SK-N-SH treated with all-trans-retinoic acid at 6 μM for 48 hours (cell line): Measurements from ENCODE around the gene CRACR2A.

Experiments
- ATAC-seq: fragments of 200-7000 bp; cut with Tn5 transposase; 3 replicates; pipeline ENCODE4 v1.9.1; 2020; ENCODE audit warnings: mild to moderate bottlenecking, moderate library complexity
- BACH2 ChIP-seq: fragments of 250-450 bp; sonication (Bioruptor Pico); IDR thresholded peaks from 2 replicates; pipeline ENCODE4 v1.9.0; 2021; ENCODE audit warnings: mild to moderate bottlenecking, borderline replicate concordance
- CSDC2 ChIP-seq: fragments of 250-450 bp; sonication (Bioruptor Pico); IDR thresholded peaks from 2 replicates; pipeline ENCODE4 v1.5.0; 2020; ENCODE audit warnings: mild to moderate bottlenecking, moderate library complexity
- ESRRG ChIP-seq: fragments of 250-450 bp; sonication (Bioruptor Pico); IDR thresholded peaks from 2 replicates; pipeline ENCODE4 v1.6.1; 2021; ENCODE audit warnings: mild to moderate bottlenecking
- GLIS3 ChIP-seq: fragments of 250-450 bp; sonication (Bioruptor Pico); IDR thresholded peaks from 2 replicates; pipeline ENCODE4 v1.5.0; 2020; ENCODE audit warnings: mild to moderate bottlenecking, moderate library complexity
- ISL1 ChIP-seq: fragments of 250-450 bp; sonication (Bioruptor Pico); IDR thresholded peaks from 2 replicates; pipeline ENCODE4 v2.1.2; 2022; ENCODE audit warnings: mild to moderate bottlenecking, moderate library complexity
- OSR1 ChIP-seq: fragments of 250-450 bp; sonication (Bioruptor Pico); IDR thresholded peaks from 2 replicates; pipeline ENCODE4 v1.8.0; 2022; ENCODE audit warnings: moderate library complexity, mild to moderate bottlenecking, inconsistent platforms
- PPARA ChIP-seq: fragments of 250-450 bp; sonication (Bioruptor Pico); IDR thresholded peaks from 2 replicates; pipeline ENCODE4 v1.5.0; 2020; ENCODE audit warnings: mild to moderate bottlenecking, borderline replicate concordance
- RARB ChIP-seq: fragments of 250-450 bp; sonication (Bioruptor Pico); IDR thresholded peaks from 2 replicates; pipeline ENCODE4 v1.8.0; 2021; ENCODE audit warnings: mild to moderate bottlenecking, moderate library complexity
- SNAI2 ChIP-seq: fragments of 250-450 bp; sonication (Bioruptor Pico); IDR thresholded peaks from 2 replicates; pipeline ENCODE4 v1.5.0; 2020; ENCODE audit warnings: mild to moderate bottlenecking, moderate library complexity
- TOX ChIP-seq: fragments of 250-450 bp; sonication (Bioruptor Pico); IDR thresholded peaks from 2 replicates; pipeline ENCODE4 v1.8.0; 2021; ENCODE audit warnings: mild to moderate bottlenecking, moderate library complexity, borderline replicate concordance
- ZC3H10 ChIP-seq: fragments of 250-450 bp; sonication (Bioruptor Pico); IDR thresholded peaks from 2 replicates; pipeline ENCODE4 v1.5.1; 2021; ENCODE audit warnings: mild to moderate bottlenecking, moderate library complexity
- ZFP3 ChIP-seq: fragments of 250-450 bp; sonication (Bioruptor Pico); IDR thresholded peaks from 2 replicates; pipeline ENCODE4 v1.5.0; 2020; ENCODE audit warnings: mild to moderate bottlenecking, moderate library complexity
- ZFP30 ChIP-seq: fragments of 450-650 bp; formaldehyde crosslinking; IDR thresholded peaks from 2 replicates; pipeline ENCODE4 v1.5.0; 2022; ENCODE audit warnings: mild to moderate bottlenecking, moderate library complexity
- ZNF565 ChIP-seq: fragments of 450-650 bp; formaldehyde crosslinking; conservative IDR thresholded peaks from 2 replicates; pipeline ENCODE4 v1.5.0; 2020; ENCODE audit warnings: low read depth, mild to moderate bottlenecking, moderate library complexity
- ZNF70 ChIP-seq: fragments of 450-650 bp; formaldehyde crosslinking; IDR thresholded peaks from 2 replicates; pipeline ENCODE4 v1.5.0; 2020; ENCODE audit warnings: mild to moderate bottlenecking, moderate library complexity
- ZNF8 ChIP-seq: fragments of 450-650 bp; formaldehyde crosslinking; IDR thresholded peaks from 2 replicates; pipeline ENCODE4 v1.5.0; 2020; ENCODE audit warnings: mild to moderate bottlenecking, moderate library complexity
- TF ChIP-seq, protein P1 (sequence below): fragments of 250-450 bp; sonication (Bioruptor Pico); IDR thresholded peaks from 2 replicates; pipeline ENCODE4 v1.5.1; 2020; ENCODE audit warnings: low read depth, mild to moderate bottlenecking, moderate library complexity
- TF ChIP-seq, protein P2 (sequence below): fragments of 250-450 bp; sonication (Bioruptor Pico); IDR thresholded peaks from 2 replicates; pipeline ENCODE4 v1.5.0; 2020; ENCODE audit warnings: mild to moderate bottlenecking, moderate library complexity
- TF ChIP-seq, protein P3 (sequence below): fragments of 250-450 bp; sonication (Bioruptor Pico); IDR thresholded peaks from 2 replicates; pipeline ENCODE4 v1.8.0; 2021; ENCODE audit warnings: low read depth, mild to moderate bottlenecking, moderate library complexity, borderline replicate concordance

The CRACR2A gene

DNA sequence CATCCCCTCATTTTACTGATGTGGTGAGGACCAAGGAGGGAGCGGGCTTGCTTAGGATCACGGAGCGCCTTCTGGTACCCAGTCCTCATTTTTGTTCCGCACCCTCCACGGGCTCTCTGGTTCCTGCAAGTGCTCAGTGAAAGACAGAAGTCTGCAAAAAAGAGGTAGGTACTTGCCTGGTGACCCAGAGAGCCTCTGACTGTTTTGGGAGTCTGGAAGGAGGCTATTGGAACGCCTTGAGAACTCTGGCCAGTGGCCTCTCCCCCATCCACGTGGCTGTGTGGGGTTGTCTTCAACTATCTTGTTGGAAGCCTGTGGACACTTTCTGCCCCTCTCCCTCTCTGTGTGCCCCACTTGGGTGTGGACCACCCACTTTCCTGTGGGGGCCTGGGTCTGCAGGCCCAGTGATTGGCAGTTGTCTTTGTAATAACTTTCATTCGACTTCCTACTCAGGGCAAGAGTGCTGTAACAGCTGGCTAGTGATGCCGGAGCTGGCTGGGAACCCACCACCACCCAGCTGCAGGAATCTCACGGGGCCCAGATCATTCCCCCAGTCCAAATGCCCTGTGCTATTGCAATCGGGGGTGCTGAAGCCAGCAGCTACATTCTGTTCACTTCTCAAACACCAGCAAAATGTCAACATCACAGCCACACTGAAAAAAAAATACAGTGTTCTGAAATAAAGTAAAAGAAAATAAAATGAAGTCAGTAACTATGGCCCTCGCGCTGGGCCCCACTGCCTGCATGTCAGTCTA, 139.1 kb downstream of the CRACR2A start:
- ATAC-seq: no peak
- TF ChIP-seq RARB: no peak
- TF ChIP-seq, protein P1, sequence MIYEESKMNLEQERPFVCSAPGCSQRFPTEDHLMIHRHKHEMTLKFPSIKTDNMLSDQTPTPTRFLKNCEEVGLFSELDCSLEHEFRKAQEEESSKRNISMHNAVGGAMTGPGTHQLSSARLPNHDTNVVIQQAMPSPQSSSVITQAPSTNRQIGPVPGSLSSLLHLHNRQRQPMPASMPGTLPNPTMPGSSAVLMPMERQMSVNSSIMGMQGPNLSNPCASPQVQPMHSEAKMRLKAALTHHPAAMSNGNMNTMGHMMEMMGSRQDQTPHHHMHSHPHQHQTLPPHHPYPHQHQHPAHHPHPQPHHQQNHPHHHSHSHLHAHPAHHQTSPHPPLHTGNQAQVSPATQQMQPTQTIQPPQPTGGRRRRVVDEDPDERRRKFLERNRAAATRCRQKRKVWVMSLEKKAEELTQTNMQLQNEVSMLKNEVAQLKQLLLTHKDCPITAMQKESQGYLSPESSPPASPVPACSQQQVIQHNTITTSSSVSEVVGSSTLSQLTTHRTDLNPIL (CRISPR knock-in tag): no peak
- no peak for TF ChIP-seq CSDC2 (CRISPR knock-in tag)
- no peak for TF ChIP-seq PPARA (CRISPR knock-in tag)
- no peak for TF ChIP-seq TOX (CRISPR knock-in tag)
- TF ChIP-seq OSR1: no peak
- TF ChIP-seq ESRRG (CRISPR knock-in tag): no peak
- TF ChIP-seq, protein P2, sequence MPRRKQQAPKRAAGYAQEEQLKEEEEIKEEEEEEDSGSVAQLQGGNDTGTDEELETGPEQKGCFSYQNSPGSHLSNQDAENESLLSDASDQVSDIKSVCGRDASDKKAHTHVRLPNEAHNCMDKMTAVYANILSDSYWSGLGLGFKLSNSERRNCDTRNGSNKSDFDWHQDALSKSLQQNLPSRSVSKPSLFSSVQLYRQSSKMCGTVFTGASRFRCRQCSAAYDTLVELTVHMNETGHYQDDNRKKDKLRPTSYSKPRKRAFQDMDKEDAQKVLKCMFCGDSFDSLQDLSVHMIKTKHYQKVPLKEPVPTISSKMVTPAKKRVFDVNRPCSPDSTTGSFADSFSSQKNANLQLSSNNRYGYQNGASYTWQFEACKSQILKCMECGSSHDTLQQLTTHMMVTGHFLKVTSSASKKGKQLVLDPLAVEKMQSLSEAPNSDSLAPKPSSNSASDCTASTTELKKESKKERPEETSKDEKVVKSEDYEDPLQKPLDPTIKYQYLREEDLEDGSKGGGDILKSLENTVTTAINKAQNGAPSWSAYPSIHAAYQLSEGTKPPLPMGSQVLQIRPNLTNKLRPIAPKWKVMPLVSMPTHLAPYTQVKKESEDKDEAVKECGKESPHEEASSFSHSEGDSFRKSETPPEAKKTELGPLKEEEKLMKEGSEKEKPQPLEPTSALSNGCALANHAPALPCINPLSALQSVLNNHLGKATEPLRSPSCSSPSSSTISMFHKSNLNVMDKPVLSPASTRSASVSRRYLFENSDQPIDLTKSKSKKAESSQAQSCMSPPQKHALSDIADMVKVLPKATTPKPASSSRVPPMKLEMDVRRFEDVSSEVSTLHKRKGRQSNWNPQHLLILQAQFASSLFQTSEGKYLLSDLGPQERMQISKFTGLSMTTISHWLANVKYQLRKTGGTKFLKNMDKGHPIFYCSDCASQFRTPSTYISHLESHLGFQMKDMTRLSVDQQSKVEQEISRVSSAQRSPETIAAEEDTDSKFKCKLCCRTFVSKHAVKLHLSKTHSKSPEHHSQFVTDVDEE: no peak
- TF ChIP-seq ISL1 (CRISPR knock-in tag): no peak

DNA sequence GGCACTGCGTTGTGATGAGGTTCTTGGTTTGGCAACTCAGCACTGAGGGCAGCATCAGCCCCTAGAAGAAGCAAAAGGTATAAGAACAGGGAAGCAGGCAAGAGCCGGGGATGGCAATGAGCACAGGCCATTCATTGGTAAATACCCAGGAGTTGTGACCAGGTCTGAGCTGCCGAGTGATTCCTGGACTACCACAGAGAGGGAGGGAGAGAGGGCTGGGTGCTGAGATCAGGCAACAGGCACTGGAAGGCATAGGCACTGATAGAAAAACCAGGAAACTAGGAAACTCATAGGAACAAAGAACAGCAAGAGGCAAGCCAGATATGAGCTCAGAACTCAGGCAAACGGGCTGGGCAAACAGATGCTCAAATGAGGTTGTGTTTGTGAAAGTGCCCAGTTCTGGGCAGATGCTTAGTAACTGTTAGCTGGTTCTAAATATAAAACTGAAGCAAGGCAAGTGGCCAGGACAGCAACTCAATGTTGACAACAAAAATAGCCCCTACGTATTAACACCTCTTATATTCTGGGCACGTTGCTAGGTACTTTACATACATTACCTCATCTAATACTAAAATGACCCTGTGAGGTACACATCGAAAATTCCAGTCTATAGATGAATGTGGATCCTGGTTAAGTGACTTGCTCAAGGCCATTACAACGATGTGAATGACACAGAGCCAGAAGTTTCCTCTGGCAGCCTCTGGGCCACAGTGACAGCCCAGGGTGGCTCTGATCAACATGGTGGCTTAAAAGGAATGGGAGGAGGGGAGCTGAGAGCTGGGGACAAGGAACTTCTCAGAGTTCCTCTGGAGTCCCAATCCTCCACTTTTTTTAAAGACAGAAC, 140.8 kb downstream of the CRACR2A start:
- ATAC-seq: no peak

DNA sequence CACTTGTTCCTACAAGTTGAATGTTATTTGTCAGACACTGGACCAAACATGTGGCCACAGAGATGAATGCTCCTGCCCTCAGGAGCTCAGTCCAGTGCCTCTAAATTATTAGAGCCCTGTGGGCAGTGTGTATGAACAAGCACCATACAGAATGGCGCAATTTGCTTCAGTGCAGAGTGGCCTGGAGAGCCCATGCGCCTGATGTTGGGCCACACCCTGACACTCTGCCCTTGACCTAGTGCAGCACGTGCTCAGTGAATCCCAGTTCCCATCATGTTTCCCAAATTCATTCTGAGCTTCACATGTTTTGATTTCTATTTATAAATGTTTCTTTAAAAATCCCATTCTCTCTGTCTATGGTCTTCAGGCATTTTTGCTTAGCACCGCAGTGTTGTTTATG, 145.1 kb downstream of the CRACR2A start:
- TF ChIP-seq BACH2 (CRISPR knock-in tag) (no peak), GLIS3 (CRISPR knock-in tag) (no peak), PPARA (CRISPR knock-in tag) (no peak), CSDC2 (CRISPR knock-in tag) (no peak), ZFP30 (no peak), ZFP3 (CRISPR knock-in tag) (no peak)
- no peak for ATAC-seq

More for the DNA sequence above, 140.8 kb downstream of the CRACR2A start:
- TF ChIP-seq ZC3H10 (no peak), ZFP3 (CRISPR knock-in tag) (no peak), CSDC2 (CRISPR knock-in tag) (no peak), TOX (CRISPR knock-in tag) (no peak), PPARA (CRISPR knock-in tag) (no peak), ZNF8 (CRISPR knock-in tag) (no peak), RARB (no peak), ZNF565 (CRISPR knock-in tag) (no peak), ESRRG (CRISPR knock-in tag) (no peak), SNAI2 (CRISPR knock-in tag) (no peak), ZNF70 (CRISPR knock-in tag) (no peak), GLIS3 (CRISPR knock-in tag) (no peak)
- TF ChIP-seq, protein P2: no peak
- TF ChIP-seq, protein P3, sequence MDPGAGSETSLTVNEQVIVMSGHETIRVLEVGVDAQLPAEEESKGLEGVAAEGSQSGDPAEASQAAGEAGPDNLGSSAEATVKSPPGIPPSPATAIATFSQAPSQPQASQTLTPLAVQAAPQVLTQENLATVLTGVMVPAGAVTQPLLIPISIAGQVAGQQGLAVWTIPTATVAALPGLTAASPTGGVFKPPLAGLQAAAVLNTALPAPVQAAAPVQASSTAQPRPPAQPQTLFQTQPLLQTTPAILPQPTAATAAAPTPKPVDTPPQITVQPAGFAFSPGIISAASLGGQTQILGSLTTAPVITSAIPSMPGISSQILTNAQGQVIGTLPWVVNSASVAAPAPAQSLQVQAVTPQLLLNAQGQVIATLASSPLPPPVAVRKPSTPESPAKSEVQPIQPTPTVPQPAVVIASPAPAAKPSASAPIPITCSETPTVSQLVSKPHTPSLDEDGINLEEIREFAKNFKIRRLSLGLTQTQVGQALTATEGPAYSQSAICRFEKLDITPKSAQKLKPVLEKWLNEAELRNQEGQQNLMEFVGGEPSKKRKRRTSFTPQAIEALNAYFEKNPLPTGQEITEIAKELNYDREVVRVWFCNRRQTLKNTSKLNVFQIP (CRISPR knock-in tag): no peak
